K562 (cell line): ENCODE data around the gene C19orf67. TPM values are rescaled to one million over a fixed set of nuclear protein-coding genes. Genes with fewer than 3 reads are reported as not detected.

Experiments used
- ATAC-seq: fragments of 200-7000 bp; cut with Tn5 transposase; 3 replicates; pipeline ENCODE4 v1.9.1; 2020; ENCODE audit warnings: moderate library complexity
- BruUV-seq: library from RNA; stranded (reverse); fragments of 400-500 nt; replicated peaks from 2 replicates; lab custom pipeline; 2021; lab: Mats Ljungman, UMichigan
- CTCF ChIA-PET: fragments of 300-600 bp; formaldehyde crosslinking; extraction: SDS; loops from one replicate; lab custom pipeline; 2021; ENCODE audit warnings: low intra/inter-chr PET ratio; lab: Yijun Ruan, JAX
- POLR2A ChIA-PET: fragments of 300-600, 350-650 bp; sonication (Branson Sonifier 250); formaldehyde crosslinking; extraction: SDS; loops from one replicate; lab custom pipeline; 2021; ENCODE audit warnings: antibody characterized with exemption, inconsistent platforms; lab: Yijun Ruan, JAX
- DNase-seq, 4 experiments: peaks; one replicate each; pipeline versions ENCODE4 v3.0.0 to v3.0.0-alpha.2; 2011 to 2018; ENCODE audit warnings: low spot score in 3 of 4, mixed read lengths in 3 of 4; ENCODE audit errors: extremely low read depth in 1 of 4
- FAIRE-seq: peaks from 2 replicates; lab custom pipeline; 2011; peaks lifted over from hg19 to GRCh38; lab: Jason Lieb, UNC
- H2AFZ ChIP-seq: 2 replicates; pipeline ENCODE4 v1.6.0; 2011; ENCODE audit warnings: low read depth, low read length, control low read depth, inconsistent platforms
- H3K27ac ChIP-seq: fragments of 200-600 bp; 3 replicates; pipeline ENCODE4 v1.8.0; 2011; ENCODE audit warnings: low read depth, mild to moderate bottlenecking, control low read depth, inconsistent platforms, low read length, moderate library complexity, mixed read lengths; ENCODE audit errors: extremely low read depth
- H3K27me3 ChIP-seq, 2 experiments: fragments of 300-600 bp in 1 of 2; 2 replicates in 1 of 2; 3 replicates in 1 of 2; pipeline versions ENCODE4 v1.6.0 to v1.8.0; 2011; ENCODE audit warnings: inconsistent platforms in 2 of 2, low read length in 2 of 2, mild to moderate bottlenecking in 1 of 2, mixed read lengths in 1 of 2, moderate library complexity in 1 of 2; ENCODE audit not compliant: control insufficient read depth in 2 of 2, insufficient read depth in 2 of 2
- H3K36me3 ChIP-seq: fragments of 300-600 bp; 3 replicates; pipeline ENCODE4 v1.8.0; 2011; ENCODE audit warnings: mild to moderate bottlenecking, low read length, inconsistent platforms; ENCODE audit not compliant: control insufficient read depth, insufficient read depth
- H3K4me1 ChIP-seq, 2 experiments: fragments of 200-600 bp in 1 of 2; replicated peaks in 1 of 2; 2 replicates in 1 of 2; 3 replicates in 1 of 2; pipeline versions ENCODE4 v1.5.1 to v1.8.0; 2011; ENCODE audit warnings: inconsistent platforms in 2 of 2, low read length in 2 of 2, mild to moderate bottlenecking in 1 of 2, mixed read lengths in 1 of 2, moderate library complexity in 1 of 2; ENCODE audit not compliant: control insufficient read depth in 2 of 2, insufficient read depth in 2 of 2
- H3K4me2 ChIP-seq: 2 replicates; pipeline ENCODE4 v1.6.1; 2011; ENCODE audit warnings: low read length, control low read depth, inconsistent platforms, mixed read lengths; ENCODE audit not compliant: insufficient read depth
- H3K4me3 ChIP-seq: fragments of 200-600 bp; sonication (generic), shearing (Covaris generic); 2 replicates; pipeline ENCODE4 v1.5.1; 2016; ENCODE audit warnings: control low read depth, inconsistent platforms
- H3K79me2 ChIP-seq: fragments of 200-600 bp; 3 replicates; pipeline ENCODE4 v1.8.0; 2011; ENCODE audit warnings: low read length, inconsistent platforms; ENCODE audit not compliant: control insufficient read depth, insufficient read depth
- H3K9ac ChIP-seq, 2 experiments: 2 replicates each; pipeline versions ENCODE4 v1.6.0 to v1.6.1; 2011; ENCODE audit warnings: low read depth in 2 of 2, low read length in 2 of 2, control low read depth in 1 of 2, inconsistent platforms in 1 of 2, mild to moderate bottlenecking in 1 of 2, mixed read lengths in 1 of 2; ENCODE audit not compliant: insufficient read depth in 1 of 2
- H3K9me1 ChIP-seq: one replicate; pipeline ENCODE4 v1.6.0; 2011; ENCODE audit warnings: inconsistent platforms, mild to moderate bottlenecking, low read length, moderate library complexity; ENCODE audit not compliant: control insufficient read depth, insufficient read depth
- H3K9me3 ChIP-seq: replicated peaks from 2 replicates; pipeline ENCODE4 v1.5.1; 2011; ENCODE audit warnings: low read depth, low read length, inconsistent platforms; ENCODE audit not compliant: control insufficient read depth, insufficient read depth
- H4K20me1 ChIP-seq: replicated peaks from 2 replicates; pipeline ENCODE4 v1.6.1; 2011; ENCODE audit warnings: low read length, inconsistent platforms, mixed read lengths; ENCODE audit not compliant: control insufficient read depth, insufficient read depth
- CBX1 ChIP-seq: sonication (generic); IDR thresholded peaks from 2 replicates; pipeline ENCODE4 v1.6.1; 2016; ENCODE audit warnings: antibody characterized with exemption, low read depth, mild to moderate bottlenecking
- ESRRA ChIP-seq: fragments of 450-650 bp; IDR thresholded peaks from 2 replicates; pipeline ENCODE4 v1.6.1; 2014; ENCODE audit warnings: low read depth, mild to moderate bottlenecking, moderate library complexity, borderline replicate concordance
- ILF3 ChIP-seq: fragments of 450-650 bp; IDR thresholded peaks from 2 replicates; pipeline ENCODE4 v1.6.1; 2018; ENCODE audit warnings: antibody characterized with exemption, mild to moderate bottlenecking, moderate library complexity, borderline replicate concordance
- JUNB ChIP-seq: fragments of 450-650 bp; formaldehyde crosslinking; conservative IDR thresholded peaks from 2 replicates; pipeline ENCODE4 v1.4.0; 2020; ENCODE audit warnings: mild to moderate bottlenecking
- MED1 ChIP-seq: sonication (generic); formaldehyde crosslinking; IDR thresholded peaks from 2 replicates; pipeline ENCODE4 v1.8.1; 2023; ENCODE audit warnings: missing genetic modification reagents, borderline replicate concordance
- ZNF23 ChIP-seq: fragments of 250-450 bp; sonication (Bioruptor Pico); IDR thresholded peaks from 2 replicates; pipeline ENCODE4 v1.4.0; 2020; ENCODE audit warnings: mild to moderate bottlenecking
- ZNF280B ChIP-seq: fragments of 250-450 bp; sonication (Bioruptor Pico); IDR thresholded peaks from 2 replicates; pipeline ENCODE4 v1.5.1; 2021; ENCODE audit warnings: mild to moderate bottlenecking
- WGBS: fragments of 100-300 bp; shearing (Covaris generic); methylation state at CpG from one replicate; pipeline ENCODE4 v1.1.6; 2016; ENCODE audit warnings: low coverage, mixed read lengths; ENCODE audit not compliant: insufficient coverage; ENCODE audit errors: missing lambda C conversion rate; 5-methylcytosine and 5-hydroxymethylcytosine counted together
- in situ Hi-C: fragments of 300-500 bp; cut with MboI; formaldehyde crosslinking; loops from 4 replicates; pipeline ENCODE4 v1.15.0; 2018; ENCODE audit warnings: inconsistent platforms, mixed read lengths
- intact Hi-C: fragments of 100-400 bp; cut with micrococcal nuclease; formaldehyde crosslinking; loops from 2 replicates; pipeline ENCODE4 v1.14.2; 2022
- polyA plus RNA-seq, 8 experiments: library from polyadenylated mRNA; depleted of rRNA in 4 of 8; stranded (reverse) in 5 of 8; unstranded in 3 of 8; fragments of >200 nt; fragmentation: Nextera tagmentation in 2 of 8; fragmentation: Illumina TruSeq in 1 of 8; extraction: Ambion mirVana in 2 of 8; extraction: Trizol in 1 of 8; gene quantifications; 2 replicates each; pipeline versions ENCODE4 v1.2.1 to v1.2.3, GENCODE V29; 2011 to 2014; ENCODE audit warnings: inconsistent platforms in 1 of 8, missing spikeins in 1 of 8
- total RNA-seq, 7 experiments: library from RNA; depleted of rRNA in 6 of 7; stranded (reverse); fragments of >200 nt in 6 of 7; fragmentation: Illumina TruSeq in 2 of 7; extraction: Trizol in 2 of 7; gene quantifications; 2 replicates each; pipeline versions ENCODE4 v1.2.1 to v1.2.3, GENCODE V29; 2011 to 2021; ENCODE audit warnings: low replicate concordance in 1 of 7

The C19orf67 gene
- total and polyA plus RNA-seq, 9 of the 15 experiments (the other 6 are each of a cell fraction or from before 2014, with no cell fraction given) = 0.29 to 1.8 (median 0.51) TPM; not detected in 3

DNA sequence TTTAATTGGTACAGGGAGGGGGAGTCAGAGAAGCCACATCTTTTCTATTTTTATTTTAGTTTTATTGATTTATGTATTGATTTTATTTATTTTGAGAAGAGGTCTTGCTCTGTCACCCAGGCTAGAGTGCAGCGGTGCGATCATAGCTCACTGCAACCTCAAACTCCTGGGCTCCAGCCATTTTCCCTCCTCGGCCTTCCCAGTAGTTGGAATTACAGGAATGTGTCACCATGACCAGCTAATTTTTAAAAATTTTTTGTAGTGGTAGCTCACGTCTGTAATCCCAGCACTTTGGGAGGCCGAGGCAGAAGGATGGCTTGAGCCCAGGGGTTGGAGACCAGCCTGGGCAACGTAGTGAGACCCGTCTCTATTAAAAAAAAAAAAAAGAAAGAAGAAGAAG is 49.9 kb downstream of the C19orf67 start:
- Histone ChIP-seq H2AFZ (no peak overlapping the region), H3K36me3 (0 out of 3 replicates have a peak, but pooled peaks cover 2% of the 10 kb centered on the region), H3K27ac (no peak overlapping the region), H4K20me1 (no peaks in the 10 kb centered on the region), H3K9me3 (no peaks in the 10 kb centered on the region), H3K4me3 (no peak overlapping the region), H3K9me1 (no peaks in the 10 kb centered on the region), H3K9ac (no peak overlapping the region; a peak in 1 of 4 replicates), H3K79me2 (peaks cover 7% of the 10 kb centered on the region; the same call in 1 of the 3 replicates), H3K27me3 (no peaks in the 10 kb centered on the region), H3K4me2 (no peak overlapping the region), H3K4me1 (peaks cover 5 to 31% of the 10 kb centered on the region in 2 experiments; a peak in 3 of 5 replicates)
- ChIA-PET POLR2A (interaction anchor here (1.1 to 1.4 kb wide), 2 partner anchors 17 to 57 kb away, joined by 3 to 5 read pairs; no protein-coding TSS in a partner anchor), CTCF (interaction anchor here (0.6 kb wide), 1 partner anchor 58 kb away, joined by 3 read pairs; no protein-coding TSS in a partner anchor)
- TF ChIP-seq MED1 (CRISPR knock-in tag) = no peak
- TF ChIP-seq ZNF280B (CRISPR knock-in tag) = no peak
- no peak for TF ChIP-seq JUNB (CRISPR knock-in tag)
- TF ChIP-seq ZNF23 (CRISPR knock-in tag) = no peak
- TF ChIP-seq ESRRA = no peak
- TF ChIP-seq ILF3 = no peak
- no peak for TF ChIP-seq CBX1
- ATAC-seq (no peak), DNase-seq (no peak), FAIRE-seq (no peak)
- no TSS peak for BruUV-seq
- intact Hi-C loops (loop anchor here (10.0 kb wide), 1 partner anchor 81 kb away; the partner anchor contains the start of gene DCAF15), in situ Hi-C loops (no loop called here)
- WGBS = 85% methylated on average over 6 of the region's 7 CpGs
